GM21529 (cell line): Measurements from ENCODE around the gene CDK6.
A peak's percentile ranks its signal among the peaks of the same experiment; 100 is the strongest.

Experiments used
- ATAC-seq: cut with Tn5 transposase; IDR thresholded peaks from one replicate; pipeline ENCODE4 v1.9.1; 2021; ENCODE audit not compliant: unreplicated experiment

Gene CDK6

DNA sequence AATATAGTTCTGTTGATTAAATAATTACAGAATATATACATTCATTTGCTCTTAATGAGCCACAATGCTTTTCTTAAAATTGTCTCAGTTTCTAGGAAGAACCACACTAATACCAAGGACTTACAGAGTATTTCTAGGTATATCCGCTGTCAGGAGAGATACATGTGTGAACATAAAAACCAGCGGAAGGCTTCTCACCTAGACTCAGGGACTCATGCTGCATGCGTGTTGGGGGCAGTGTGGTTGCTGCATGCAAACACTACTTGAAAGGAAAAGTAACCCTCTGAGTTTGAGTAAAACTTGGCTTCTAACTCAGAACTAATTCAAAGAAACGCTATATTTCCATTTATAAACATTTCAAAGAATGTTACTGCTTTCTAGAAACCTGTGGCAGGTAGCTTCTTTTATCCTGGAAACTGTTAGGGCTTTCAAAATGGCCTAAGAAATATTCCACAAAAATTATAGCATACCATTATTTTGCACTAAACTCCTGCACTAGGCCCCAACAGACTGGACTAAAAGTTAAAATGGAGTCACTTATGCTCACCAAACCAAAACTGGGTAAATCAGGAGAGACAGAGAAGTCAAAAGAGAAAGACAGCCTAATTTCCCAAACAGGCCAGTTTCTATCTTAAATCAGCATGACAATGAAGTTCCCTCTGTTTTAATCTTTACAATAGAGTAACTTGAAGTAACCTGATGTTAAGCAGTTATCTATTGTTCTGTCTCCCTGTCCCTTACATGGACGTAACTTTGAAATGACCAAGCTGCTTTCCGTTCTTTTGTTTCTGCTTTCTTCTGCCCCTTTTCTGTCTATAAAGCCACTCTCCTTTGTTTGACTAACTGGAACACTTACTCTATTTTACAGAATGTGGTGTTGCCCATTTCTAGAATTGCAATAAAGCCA, 151.0 kb downstream of the CDK6 start:
- ATAC-seq = no peak

DNA sequence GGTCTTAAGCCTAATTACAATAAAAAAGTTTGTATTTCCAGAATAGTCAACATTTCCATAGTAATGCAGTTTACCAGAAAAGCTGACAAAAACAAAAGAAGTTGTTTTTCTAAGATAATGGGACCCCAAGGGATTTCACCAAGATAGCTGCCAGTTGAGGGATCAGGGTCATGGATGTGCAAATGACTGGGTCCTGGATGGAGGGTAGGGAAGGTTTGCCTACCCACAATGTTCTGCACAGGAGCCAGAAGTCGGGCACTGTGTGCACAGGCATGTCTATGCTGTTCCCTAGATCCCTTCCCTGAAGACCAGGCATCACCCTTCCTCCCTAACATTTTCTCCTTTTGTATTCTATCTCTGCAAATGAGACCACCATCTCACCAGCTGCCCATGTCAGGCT, 152.1 kb downstream of the CDK6 start:
- ATAC-seq = no peak

DNA sequence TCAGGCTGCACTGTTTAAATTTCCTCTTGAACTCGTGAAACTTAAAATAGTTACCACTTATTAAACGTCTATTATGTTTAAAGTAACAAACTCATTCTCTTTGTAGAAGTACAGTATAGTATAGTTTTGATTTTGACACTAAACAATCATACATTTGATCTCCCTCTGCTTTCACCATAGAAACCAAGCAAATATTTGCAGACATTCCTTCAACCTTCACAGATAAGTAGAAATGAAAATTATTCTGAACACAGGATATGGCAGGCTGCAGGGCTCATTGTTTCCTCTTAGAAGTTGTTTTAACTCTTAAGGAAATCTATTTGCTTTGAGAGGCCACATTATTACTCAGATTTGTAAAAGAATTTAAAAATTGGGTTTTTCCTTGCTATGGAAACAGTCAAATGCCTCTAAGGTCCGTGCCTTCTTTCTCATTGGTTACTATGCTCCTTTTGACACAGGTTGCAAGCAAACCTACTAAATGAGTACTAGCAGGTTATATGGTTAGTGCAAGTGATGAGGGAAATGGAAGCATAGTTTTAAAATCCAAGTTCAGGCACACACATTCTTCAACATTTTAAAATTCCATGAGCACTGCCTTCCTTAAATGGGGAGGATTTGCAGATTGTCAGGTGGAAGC, 153.4 kb downstream of the CDK6 start:
- no peak for ATAC-seq

DNA sequence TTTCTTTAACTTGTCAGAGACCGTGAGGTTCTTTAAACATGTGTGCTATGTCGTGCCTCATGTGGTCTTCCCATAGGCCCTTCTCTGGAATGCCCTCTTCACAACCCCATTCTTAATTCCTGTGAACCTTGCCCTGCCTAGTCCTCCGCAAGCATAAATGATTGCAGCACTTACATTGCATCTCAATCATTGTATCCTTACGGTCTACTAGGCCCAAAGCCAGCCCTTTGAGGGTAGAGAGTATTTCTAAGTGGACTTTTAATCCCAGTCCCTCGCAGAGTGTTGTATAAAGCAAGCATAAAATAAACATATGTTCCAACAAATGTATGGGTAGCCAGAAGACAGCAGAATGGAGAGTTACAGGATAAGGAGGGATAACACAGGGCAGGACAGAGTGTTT, 154.0 kb downstream of the CDK6 start:
- no peak for ATAC-seq

DNA sequence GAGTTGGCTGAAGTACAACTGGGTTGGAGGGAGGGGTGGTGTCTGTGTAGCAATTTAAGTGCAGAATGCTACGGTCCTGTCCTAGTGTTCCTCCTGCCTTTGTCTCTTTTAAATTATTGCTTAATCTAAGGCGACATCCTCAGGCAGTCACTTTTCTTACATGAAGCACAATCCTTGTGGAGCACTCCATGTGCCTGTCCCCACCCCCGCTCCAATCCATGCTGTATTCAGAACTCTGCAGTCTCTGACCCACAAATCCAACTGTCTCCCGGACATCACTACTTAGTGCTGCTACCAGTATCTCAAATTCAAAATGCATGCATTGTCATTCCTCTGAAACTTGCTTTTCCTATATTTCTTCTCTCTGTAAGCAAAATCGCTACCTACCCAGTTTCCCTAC, 154.7 kb downstream of the CDK6 start:
- ATAC-seq = no peak

DNA sequence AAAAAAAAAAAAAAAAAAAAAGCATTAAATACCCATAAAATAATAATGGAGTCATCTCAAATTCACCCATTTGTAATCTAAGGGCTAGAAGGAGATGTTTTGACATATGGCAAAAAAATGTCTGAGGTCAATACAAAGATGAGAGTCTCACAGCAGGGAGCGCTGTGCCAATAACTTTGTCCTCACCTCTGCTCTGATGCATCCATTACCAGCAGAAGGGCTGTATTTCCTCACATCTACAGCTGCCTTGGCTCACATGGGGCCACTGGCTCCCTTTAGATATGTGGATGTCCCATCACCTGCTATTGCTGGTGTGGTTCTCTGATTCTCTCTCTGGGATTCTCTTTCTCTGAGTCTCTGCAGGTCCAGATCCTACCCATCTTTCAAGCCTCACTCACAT, 155.9 kb downstream of the CDK6 start:
- ATAC-seq = no peak

DNA sequence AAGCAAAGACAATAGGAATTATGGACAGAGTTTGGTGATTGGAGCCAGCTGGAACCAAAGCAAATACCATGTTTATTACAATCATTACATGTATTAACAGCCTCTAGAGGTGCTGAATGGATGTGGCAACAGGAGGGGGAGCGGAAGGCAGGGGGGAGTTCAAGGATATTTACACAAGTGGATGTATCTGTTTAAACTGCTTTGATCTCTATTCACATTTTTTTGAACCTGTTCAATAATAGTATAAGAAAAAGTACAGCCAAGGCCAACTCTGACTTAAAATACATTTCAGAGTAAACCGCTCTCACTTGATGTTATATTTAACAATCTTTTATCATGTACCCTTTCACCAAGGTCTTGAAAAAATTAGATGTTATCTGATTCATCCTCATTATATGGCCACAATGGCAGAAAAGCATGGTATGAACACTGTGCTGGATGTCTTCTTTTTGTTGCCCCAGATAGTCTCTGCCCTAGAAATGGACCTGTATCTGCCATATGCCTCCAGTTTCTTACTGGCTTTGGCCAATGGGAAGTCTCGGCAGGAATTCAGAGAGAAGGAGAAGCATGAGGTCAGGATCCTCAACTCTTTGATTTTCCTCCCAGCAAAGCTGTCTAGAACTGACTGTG, 158.0 kb downstream of the CDK6 start:
- ATAC-seq = no peak

DNA sequence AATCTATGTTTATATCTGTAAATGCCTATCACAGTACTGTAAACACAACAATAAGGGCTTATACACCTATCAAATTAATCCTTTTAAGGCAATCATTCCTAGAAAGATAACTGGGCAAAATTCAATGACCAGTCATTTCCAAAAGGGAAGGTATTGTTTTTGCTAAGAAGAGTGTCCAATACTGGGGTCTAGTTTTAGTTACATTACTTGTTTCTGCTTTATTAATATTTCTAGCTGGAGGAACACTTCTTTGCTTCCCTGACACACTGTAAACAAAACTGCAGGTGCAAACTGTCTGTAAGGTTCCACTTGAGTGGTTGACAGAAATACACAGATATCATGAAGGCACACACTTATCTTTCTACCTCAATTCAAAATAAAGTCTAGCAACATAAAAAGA, 162.0 kb downstream of the CDK6 start:
- peak; percentile 70 for ATAC-seq

DNA sequence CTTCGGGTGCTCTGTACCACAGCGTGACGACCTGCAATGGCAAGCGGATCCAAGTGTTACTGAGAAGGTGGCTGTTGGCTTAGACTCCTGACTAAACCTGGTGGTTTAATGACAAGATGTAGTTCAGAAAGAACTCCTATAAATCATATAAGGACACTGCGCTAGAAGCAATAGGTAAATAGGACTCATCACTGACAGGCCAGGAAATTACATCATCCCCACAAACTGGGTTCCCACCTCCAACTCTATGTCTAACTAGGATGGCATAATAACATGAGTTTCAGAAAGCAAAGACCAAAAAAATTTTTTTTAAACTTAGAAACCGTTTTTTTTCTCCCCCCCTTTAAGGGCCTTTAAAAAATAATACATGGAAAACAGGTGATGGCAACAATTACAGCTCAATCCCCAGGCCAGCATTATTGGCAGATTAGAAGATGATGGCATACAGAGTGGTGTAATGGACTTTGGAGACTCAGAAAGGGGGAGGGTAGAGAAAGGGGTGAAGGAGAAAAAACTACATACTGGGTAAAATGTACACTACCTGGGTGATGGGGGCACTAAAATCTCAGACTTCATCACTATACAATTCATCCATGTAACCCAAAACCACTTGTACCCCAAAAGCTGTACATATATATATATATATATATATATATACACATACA, 164.7 kb downstream of the CDK6 start:
- no peak for ATAC-seq

DNA sequence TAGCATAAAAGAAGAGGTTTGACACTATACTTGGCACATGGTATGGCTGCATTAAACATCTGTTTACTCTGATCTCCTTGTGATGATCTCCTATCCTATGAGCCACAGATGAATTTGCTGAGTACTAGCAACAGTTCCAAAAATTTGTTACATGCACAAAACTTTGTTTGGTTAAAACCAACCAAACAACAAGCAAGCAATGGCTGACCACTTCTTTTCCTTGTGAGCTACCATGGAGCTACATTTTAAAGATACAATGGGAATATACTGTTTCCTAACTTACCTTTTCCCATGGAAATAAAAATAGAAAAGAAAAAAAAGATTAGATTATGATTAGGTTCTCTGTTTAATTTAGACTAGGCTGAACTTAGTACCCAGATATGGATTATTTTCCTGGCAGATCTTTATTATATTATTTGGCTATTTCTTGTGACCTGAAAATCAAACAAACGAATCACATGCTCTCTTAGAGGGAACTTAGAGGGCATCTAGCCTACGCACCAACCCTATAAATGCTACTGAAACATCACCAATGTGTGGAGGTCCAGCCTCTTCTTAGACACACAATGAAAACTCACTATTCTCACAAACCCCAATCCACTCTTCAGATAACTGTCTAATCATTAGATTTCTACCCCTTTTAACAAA, 166.0 kb downstream of the CDK6 start:
- no peak for ATAC-seq

DNA sequence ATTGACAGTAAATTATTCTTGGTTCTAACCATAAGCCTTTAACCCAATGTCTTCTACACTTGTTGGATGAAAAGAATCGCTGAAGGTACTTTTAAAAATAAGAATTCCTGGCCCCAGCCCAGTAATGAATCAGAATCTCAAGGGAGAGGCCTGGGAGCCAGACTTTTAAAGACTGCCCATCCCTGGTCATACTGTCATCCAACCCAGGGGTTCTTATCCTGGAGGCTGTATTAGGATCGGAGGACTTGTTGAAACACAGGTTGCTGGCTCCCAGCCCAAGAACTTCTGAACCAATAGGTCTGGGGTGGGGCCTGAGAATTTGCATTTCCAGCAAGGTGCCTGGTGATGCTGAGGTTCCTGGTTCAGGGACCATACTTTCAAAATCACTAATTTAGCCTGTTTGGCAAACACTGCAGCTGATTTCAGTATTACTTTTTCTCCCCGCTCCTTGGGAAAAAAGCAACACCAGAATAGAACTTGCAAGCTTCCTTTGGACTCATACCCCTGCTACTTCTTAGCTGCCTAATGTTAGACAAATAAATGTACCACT, 166.7 kb downstream of the CDK6 start:
- peak; percentile 37 for ATAC-seq

DNA sequence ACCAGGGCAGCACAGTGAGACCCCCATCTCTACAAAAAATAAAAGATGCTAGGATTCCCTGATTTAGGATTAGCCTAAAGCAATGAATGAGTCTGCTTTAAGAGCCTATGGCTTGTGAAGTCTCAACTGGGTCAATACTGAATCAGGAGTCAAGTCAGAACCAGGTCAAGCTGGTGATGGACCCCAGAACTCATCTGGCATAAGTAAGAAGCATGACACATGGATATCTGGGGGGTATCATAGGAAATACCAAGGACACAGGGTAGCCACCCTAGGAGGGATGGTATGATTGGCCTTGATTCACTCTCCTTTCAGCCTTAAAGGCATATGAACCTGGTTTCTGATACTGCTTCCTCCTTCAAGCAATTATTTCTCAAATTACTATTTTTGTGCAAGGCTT, 167.8 kb downstream of the CDK6 start:
- ATAC-seq = no peak

DNA sequence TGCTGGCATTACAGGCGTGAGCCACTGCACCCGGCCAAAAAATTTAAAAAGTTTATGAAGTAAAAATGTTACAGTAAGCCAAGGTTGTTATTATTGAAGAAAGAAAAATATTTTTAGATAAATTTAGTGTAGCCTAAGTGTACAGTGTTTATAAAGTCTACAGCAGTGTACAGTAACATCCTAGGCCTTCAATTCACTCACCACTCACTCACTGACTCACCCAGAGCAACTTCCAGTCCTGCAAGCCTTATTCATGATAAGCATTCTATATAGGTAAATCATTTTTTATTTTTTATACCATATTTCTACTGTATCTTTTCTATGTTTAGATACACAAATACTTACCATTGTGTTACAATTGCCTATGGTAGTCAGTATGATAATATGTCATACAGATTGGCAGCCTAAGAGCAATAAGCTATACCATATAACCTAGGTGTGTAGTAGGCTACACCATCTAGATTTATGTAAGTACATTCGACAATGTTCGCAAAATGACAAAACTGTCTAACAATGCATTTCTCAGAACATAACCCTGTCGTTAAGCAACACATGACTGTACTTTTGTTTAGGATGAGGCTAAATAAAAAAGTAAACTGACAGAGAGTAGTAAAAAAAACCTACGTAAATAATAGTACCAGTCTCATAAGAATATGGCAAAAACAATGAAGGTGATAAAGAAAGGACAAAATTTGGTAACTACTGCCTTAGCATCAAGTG, 168.4 kb downstream of the CDK6 start:
- no peak for ATAC-seq

DNA sequence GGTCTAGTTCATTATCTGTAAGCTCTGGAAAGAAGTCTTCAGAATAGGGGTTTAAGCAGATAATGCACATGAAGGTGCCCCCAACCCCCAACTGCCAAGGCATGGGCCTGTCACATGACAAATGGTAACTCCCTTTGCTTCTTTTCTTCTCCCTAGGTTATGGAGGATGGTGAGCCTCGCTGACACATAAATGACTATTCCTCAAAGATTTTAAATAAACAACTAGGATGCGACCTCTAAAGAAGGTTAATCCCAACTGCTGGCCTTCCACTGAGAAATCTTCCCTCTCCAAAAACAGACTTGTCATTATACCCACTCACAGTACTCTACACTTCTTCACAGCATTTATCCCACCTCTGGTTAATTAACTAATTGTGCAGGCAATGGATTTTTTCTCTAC, 170.4 kb downstream of the CDK6 start:
- no peak for ATAC-seq

DNA sequence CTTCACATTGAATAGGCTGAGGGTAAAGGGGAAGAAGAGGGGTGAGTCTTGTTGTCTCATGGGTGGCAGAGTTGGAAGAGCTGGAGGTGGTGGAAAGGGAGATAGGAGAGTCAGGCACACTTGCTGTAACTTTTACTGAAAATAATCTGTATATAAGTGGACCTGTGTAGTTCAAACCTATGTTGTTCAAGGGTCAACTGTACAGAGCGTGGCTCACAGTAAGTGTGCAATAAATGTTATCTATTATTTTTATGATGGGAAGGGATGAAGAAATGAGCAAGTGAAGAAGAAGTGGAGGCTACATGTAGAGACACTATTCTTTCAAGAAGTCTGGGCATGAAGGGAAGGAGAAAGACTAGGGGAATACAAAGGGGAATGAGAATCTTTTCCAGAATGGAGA, 174.7 kb downstream of the CDK6 start:
- no peak for ATAC-seq

DNA sequence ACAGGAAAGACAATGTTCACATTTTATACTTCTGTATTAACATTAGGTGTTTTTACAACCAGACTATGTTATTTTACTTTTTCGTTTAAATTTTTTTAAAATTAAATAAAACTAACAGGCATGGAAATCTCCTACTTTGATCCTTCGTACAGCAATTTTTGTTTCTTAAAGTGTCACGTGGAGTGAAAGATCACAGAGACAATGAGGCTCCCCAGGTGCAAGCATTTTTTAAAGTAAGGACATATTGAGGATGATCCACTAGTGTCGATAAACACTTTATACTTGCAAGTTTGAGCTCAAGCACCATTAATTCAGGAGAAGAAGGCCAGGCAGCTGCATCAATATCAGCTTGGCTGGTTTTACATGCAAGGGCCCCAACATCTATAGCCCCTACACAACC, 177.7 kb downstream of the CDK6 start:
- ATAC-seq = no peak

DNA sequence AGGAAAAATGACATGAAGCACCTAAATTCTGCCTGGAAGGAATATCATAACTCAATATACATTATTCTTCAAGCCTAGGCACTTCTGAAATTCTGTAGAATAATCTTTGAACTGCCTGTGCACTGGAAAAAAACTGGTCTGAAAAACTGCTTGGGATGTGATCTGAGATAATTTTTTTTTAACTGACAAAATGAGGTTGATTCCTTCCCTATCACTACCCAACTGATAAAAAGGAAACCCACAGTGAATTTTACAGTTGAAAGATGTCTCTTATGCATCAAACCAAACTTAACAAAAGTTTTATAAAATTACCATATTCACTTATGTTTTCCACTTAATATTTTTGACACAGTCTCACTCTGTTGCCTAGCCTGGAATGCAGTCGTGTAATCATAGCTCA, 179.0 kb downstream of the CDK6 start:
- no peak for ATAC-seq

DNA sequence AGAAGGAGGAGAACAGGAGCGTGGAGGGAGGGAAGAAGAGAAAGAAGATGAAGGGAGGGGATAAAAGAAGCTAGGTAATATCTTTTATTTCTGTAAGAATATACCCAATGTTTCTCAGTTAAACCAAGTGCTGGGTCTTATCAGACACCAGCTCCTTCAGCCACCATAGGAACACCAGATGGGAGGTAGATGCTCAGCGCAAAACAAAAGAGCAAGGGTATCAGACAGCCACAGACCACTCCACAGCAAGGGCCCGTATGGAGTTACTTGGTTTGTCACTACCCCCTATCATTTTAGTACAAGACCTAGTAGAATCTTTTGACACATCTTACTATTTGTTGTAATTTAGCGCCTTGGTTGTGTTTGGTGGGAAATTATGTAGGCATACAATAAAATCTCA, 180.3 kb downstream of the CDK6 start:
- no peak for ATAC-seq

DNA sequence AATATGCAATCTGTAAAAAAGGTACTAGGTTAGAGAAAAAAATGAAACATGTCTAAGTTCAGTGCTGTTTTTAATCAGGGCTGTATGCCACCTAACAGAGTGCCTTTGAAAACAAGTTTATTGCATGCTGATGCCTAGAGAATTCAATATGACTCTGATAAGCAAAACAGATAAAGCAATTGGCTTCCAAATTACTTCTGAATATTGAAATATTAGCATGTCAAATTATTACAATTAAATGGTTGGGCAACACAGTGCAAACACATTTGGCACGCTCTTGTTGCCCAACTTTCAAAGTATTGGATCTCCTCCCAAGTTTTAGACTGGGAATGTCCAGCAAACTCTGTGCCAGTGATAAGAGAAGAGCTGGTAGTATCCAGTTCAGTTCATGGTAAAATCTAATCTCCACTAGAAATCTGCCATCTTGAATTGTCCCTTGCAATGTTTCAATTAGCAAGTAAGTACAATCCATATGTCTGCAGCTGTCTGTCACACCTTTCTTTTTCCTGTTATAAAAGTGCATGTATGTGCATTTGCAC, 181.0 kb downstream of the CDK6 start:
- no peak for ATAC-seq

DNA sequence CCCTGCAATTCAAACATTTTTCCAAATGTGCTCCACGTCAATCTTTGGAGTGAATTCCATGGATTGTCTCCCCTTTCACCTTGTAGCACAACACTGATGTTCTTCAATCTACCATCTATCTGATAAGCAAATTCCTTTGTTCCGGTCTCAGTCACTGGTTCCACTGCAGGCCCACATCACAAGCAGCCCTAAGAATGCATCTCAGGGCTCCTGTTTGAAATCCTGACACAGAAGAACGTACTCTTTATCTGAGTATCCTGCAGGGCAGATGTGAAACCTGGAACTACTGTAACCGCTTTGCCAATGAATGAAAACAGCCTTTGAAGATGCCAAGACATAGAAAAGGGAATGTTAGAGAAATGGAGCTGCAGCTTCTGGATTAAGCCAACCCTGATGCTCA, 183.2 kb downstream of the CDK6 start:
- no peak for ATAC-seq
